H9 (cell line): ENCODE measurements around the gene TPCN2. TPM values are rescaled to one million over a fixed set of nuclear protein-coding genes. Genes with fewer than 3 reads are reported as not detected.

ENCODE experiments used
- DNase-seq: peaks from one replicate; pipeline ENCODE4 v3.0.0-alpha.2; 2017
- H2AFZ ChIP-seq: one replicate; pipeline ENCODE4 v1.6.1; 2013; ENCODE audit warnings: mild to moderate bottlenecking, low read length, control low read depth, moderate library complexity
- H2AK5ac ChIP-seq: 2 replicates; pipeline ENCODE4 v1.6.1; 2013; ENCODE audit warnings: low read length, control low read depth, mixed read lengths; ENCODE audit not compliant: insufficient read length
- H2BK120ac ChIP-seq: one replicate; pipeline ENCODE4 v1.6.1; 2013; ENCODE audit warnings: low read depth, mild to moderate bottlenecking, low read length, control low read depth, inconsistent platforms; ENCODE audit not compliant: poor library complexity, severe bottlenecking
- H2BK12ac ChIP-seq: 2 replicates; pipeline ENCODE4 v1.6.1; 2013; ENCODE audit warnings: low read length, control low read depth, mixed read lengths, low read depth; ENCODE audit not compliant: insufficient read length
- H2BK15ac ChIP-seq: 2 replicates; pipeline ENCODE4 v1.6.1; 2013; ENCODE audit warnings: low read depth, low read length, control low read depth
- H2BK20ac ChIP-seq: one replicate; pipeline ENCODE4 v1.6.1; 2013; ENCODE audit warnings: low read depth, mild to moderate bottlenecking, low read length, control low read depth, inconsistent platforms; ENCODE audit not compliant: poor library complexity, severe bottlenecking
- H2BK5ac ChIP-seq: 2 replicates; pipeline ENCODE4 v1.6.1; 2013; ENCODE audit warnings: low read length, control low read depth, mixed read lengths; ENCODE audit not compliant: insufficient read length
- H3K14ac ChIP-seq: 2 replicates; pipeline ENCODE4 v1.6.1; 2013; ENCODE audit warnings: low read length, control low read depth; ENCODE audit not compliant: insufficient read depth
- H3K18ac ChIP-seq: 2 replicates; pipeline ENCODE4 v1.6.1; 2013; ENCODE audit warnings: low read depth, mild to moderate bottlenecking, mixed read lengths, low read length, control low read depth; ENCODE audit not compliant: insufficient read length
- H3K23ac ChIP-seq: 2 replicates; pipeline ENCODE4 v1.6.1; 2013; ENCODE audit warnings: low read length, control low read depth, mixed read lengths, low read depth; ENCODE audit not compliant: insufficient read length
- H3K23me2 ChIP-seq: 2 replicates; pipeline ENCODE4 v1.6.1; 2013; ENCODE audit warnings: low read depth, mild to moderate bottlenecking, mixed read lengths, low read length, control low read depth; ENCODE audit not compliant: insufficient read length, poor library complexity, severe bottlenecking
- H3K27ac ChIP-seq: 2 replicates; pipeline ENCODE4 v1.5.1; 2013; ENCODE audit warnings: low read length, control low read depth, mixed read lengths, low read depth; ENCODE audit not compliant: insufficient read length
- H3K27me3 ChIP-seq: 2 replicates; pipeline ENCODE4 v1.6.1; 2013; ENCODE audit warnings: low read length, control low read depth, inconsistent platforms; ENCODE audit not compliant: insufficient read depth
- H3K4ac ChIP-seq: 2 replicates; pipeline ENCODE4 v1.6.1; 2013; ENCODE audit warnings: low read depth, mild to moderate bottlenecking, control low read depth, inconsistent platforms, low read length, moderate library complexity
- H3K4me1 ChIP-seq: 2 replicates; pipeline ENCODE4 v1.6.1; 2013; ENCODE audit warnings: low read length, control low read depth, inconsistent platforms; ENCODE audit not compliant: insufficient read depth
- H3K4me2 ChIP-seq: 2 replicates; pipeline ENCODE4 v1.6.1; 2013; ENCODE audit warnings: low read length, control low read depth, mixed read lengths; ENCODE audit not compliant: insufficient read length, insufficient read depth
- H3K56ac ChIP-seq: 2 replicates; pipeline ENCODE4 v1.6.1; 2013; ENCODE audit warnings: low read depth, mild to moderate bottlenecking, mixed read lengths, low read length, control low read depth; ENCODE audit not compliant: insufficient read length
- H3K79me1 ChIP-seq: 2 replicates; pipeline ENCODE4 v1.6.1; 2013; ENCODE audit warnings: low read depth, mild to moderate bottlenecking, moderate library complexity, low read length, control low read depth, inconsistent platforms; ENCODE audit not compliant: insufficient read depth, poor library complexity, severe bottlenecking
- H3K79me2 ChIP-seq: 2 replicates; pipeline ENCODE4 v1.6.1; 2013; ENCODE audit warnings: low read length, control low read depth, inconsistent platforms; ENCODE audit not compliant: insufficient read depth
- H3K9ac ChIP-seq: 2 replicates; pipeline ENCODE4 v1.6.1; 2013; ENCODE audit warnings: low read length, control low read depth, mixed read lengths; ENCODE audit not compliant: insufficient read length; ENCODE audit errors: extremely low read depth
- H3K9me3 ChIP-seq: one replicate; pipeline ENCODE4 v1.6.1; 2013; ENCODE audit warnings: low read depth, low read length, inconsistent platforms; ENCODE audit not compliant: control insufficient read depth
- H3T11ph ChIP-seq: one replicate; pipeline ENCODE4 v1.6.1; 2013; ENCODE audit warnings: mild to moderate bottlenecking, low read length, control low read depth, inconsistent platforms
- H4K20me1 ChIP-seq: one replicate; pipeline ENCODE4 v1.6.1; 2013; ENCODE audit not compliant: control insufficient read depth, insufficient read length, insufficient read depth
- H4K5ac ChIP-seq: 2 replicates; pipeline ENCODE4 v1.6.1; 2013; ENCODE audit warnings: low read depth, mild to moderate bottlenecking, mixed read lengths, low read length, control low read depth; ENCODE audit not compliant: insufficient read length
- H4K8ac ChIP-seq: replicated peaks from 2 replicates; pipeline ENCODE4 v1.6.1; 2013; ENCODE audit warnings: low read length, control low read depth, mixed read lengths, low read depth; ENCODE audit not compliant: insufficient read length
- H4K91ac ChIP-seq: 2 replicates; pipeline ENCODE4 v1.6.1; 2013; ENCODE audit warnings: low read depth, mild to moderate bottlenecking, moderate library complexity, mixed read lengths, low read length, control low read depth; ENCODE audit not compliant: insufficient read length
- H3K27ac Mint-ChIP-seq, 3 experiments: 2 replicates in 2 of 3; 3 replicates in 1 of 3; pipeline ENCODE4 v1.8.0; 2020 to 2021; ENCODE audit warnings: mixed read lengths in 3 of 3, mild to moderate bottlenecking in 1 of 3, moderate library complexity in 1 of 3
- H3K27me3 Mint-ChIP-seq: 2 replicates; pipeline ENCODE4 v1.8.0; 2021; ENCODE audit warnings: low read depth, mild to moderate bottlenecking, moderate library complexity, mixed read lengths
- H3K36me3 Mint-ChIP-seq, 3 experiments: 2 replicates in 2 of 3; 3 replicates in 1 of 3; pipeline ENCODE4 v1.8.0; 2020 to 2021; ENCODE audit warnings: low read depth in 3 of 3, mixed read lengths in 3 of 3; ENCODE audit not compliant: insufficient read depth in 1 of 3
- H3K4me1 Mint-ChIP-seq, 2 experiments: 2 replicates each; pipeline ENCODE4 v1.8.0; 2020; ENCODE audit warnings: mixed read lengths in 2 of 2
- H3K4me3 Mint-ChIP-seq, 2 experiments: 2 replicates in 1 of 2; 3 replicates in 1 of 2; pipeline ENCODE4 v1.8.0; 2020 to 2021; ENCODE audit warnings: mild to moderate bottlenecking in 2 of 2, mixed read lengths in 2 of 2, moderate library complexity in 1 of 2
- H3K9me3 Mint-ChIP-seq, 2 experiments: 2 replicates in 1 of 2; 3 replicates in 1 of 2; pipeline ENCODE4 v1.8.0; 2020; ENCODE audit warnings: mild to moderate bottlenecking in 2 of 2, mixed read lengths in 2 of 2, moderate library complexity in 1 of 2
- WGBS: extraction: QIAGEN DNeasy Blood & Tissue Kit; methylation state at CpG from one replicate; pipeline ENCODE4 v1.1.7; 2013; ENCODE audit warnings: missing lambda C conversion rate, low lambda C conversion rate, mixed read lengths; ENCODE audit not compliant: insufficient read length; ENCODE audit errors: extremely low coverage; 5-methylcytosine and 5-hydroxymethylcytosine counted together
- total RNA-seq: library from RNA; stranded (reverse); gene quantifications from 2 replicates; pipeline ENCODE4 v1.2.1, GENCODE V29; 2021
- TF ChIP-seq, protein P1 (sequence below): fragments of 200-600 bp; sonication (generic); conservative IDR thresholded peaks from 3 replicates; pipeline ENCODE4 v1.8.0; 2021; ENCODE audit warnings: antibody characterized with exemption, mild to moderate bottlenecking

Gene TPCN2
- total RNA-seq, 1 experiment from 2014 or later: 16.8 TPM

DNA sequence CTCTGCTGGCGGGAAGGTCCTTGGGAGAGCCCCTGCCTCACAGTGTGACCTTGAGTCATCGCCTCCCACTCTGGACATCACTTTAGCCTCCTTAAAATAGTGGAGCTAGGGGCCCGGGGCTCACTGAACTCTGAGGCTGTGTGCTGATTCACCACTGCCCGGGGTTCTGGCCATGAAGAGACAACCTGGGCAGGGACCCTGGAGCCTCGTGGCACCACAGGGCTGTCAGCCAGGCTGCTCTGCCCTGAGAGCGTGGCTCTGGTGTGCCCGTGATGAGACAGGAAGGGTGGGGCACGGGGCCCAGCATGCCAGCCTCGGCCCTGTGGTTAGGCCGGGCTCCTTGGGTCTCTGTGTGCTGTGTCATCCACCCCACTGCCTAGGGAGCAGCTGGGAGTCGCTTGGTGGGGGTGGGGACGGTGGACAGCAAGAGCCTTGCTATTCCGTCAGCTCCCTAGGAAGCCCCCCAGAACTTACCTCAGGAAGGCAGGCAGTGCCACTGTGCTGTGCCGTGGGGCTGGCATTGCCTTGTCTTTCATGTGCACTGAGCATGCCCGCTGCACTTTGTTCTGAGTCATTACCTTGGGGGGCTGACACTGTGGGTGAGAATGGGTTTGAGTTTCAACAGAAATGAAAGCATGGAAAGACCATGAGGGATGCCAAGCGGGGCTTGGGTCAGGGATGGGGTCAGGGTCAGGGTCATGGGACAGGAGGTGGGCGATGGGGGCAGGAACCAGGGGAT, 31.7 kb downstream of the TPCN2 start:
- Mint-ChIP-seq H3K27ac (no peak overlapping the region; a peak in 1 of 7 replicates), H3K4me3 (no peak overlapping the region; a peak in 1 of 5 replicates), H3K9me3 (no peaks in the 10 kb centered on the region), H3K36me3 (peaks cover 3 to 34% (median 26%) of the 10 kb centered on the region in 3 experiments; a peak in 6 of 7 replicates), H3K27me3 (no peaks in the 10 kb centered on the region), H3K4me1 (0 out of 4 replicates have a peak, but pooled peaks cover 0 to 3% of the 10 kb centered on the region in 2 experiments)
- no peak overlapping the region for H2BK20ac ChIP-seq
- no peak for DNase-seq
- H3K27me3 ChIP-seq: no peaks in the 10 kb centered on the region
- no peak overlapping the region for H2BK5ac ChIP-seq
- H2BK15ac ChIP-seq: no peak overlapping the region
- no peak overlapping the region for H4K5ac ChIP-seq
- no peaks in the 10 kb centered on the region for H4K20me1 ChIP-seq
- no peak overlapping the region for H3K9ac ChIP-seq
- H3K18ac ChIP-seq: no peak overlapping the region
- H3K23me2 ChIP-seq: no peaks in the 10 kb centered on the region
- no peak overlapping the region for H2AFZ ChIP-seq
- no peaks in the 10 kb centered on the region for H3K79me1 ChIP-seq
- no peaks in the 10 kb centered on the region for H3K9me3 ChIP-seq
- H3T11ph ChIP-seq: no peak overlapping the region
- no peak overlapping the region; the same call in 1 of the 2 replicates for H3K14ac ChIP-seq
- no peak overlapping the region for H3K4ac ChIP-seq
- H3K27ac ChIP-seq: no peak overlapping the region
- no peak overlapping the region for H3K56ac ChIP-seq
- H3K4me1 ChIP-seq: no peaks in the 10 kb centered on the region
- no peak overlapping the region for H2BK120ac ChIP-seq
- no peak overlapping the region for H4K8ac ChIP-seq
- no peak overlapping the region for H3K23ac ChIP-seq
- H4K91ac ChIP-seq: no peak overlapping the region
- no CpG with 5 or more reads among the region's 17 CpGs for WGBS
- no peak overlapping the region for H2BK12ac ChIP-seq
- no peak overlapping the region for H2AK5ac ChIP-seq
- H3K79me2 ChIP-seq: 0 out of 2 replicates have a peak, but pooled peaks cover 2% of the 10 kb centered on the region
- TF ChIP-seq, protein P1, sequence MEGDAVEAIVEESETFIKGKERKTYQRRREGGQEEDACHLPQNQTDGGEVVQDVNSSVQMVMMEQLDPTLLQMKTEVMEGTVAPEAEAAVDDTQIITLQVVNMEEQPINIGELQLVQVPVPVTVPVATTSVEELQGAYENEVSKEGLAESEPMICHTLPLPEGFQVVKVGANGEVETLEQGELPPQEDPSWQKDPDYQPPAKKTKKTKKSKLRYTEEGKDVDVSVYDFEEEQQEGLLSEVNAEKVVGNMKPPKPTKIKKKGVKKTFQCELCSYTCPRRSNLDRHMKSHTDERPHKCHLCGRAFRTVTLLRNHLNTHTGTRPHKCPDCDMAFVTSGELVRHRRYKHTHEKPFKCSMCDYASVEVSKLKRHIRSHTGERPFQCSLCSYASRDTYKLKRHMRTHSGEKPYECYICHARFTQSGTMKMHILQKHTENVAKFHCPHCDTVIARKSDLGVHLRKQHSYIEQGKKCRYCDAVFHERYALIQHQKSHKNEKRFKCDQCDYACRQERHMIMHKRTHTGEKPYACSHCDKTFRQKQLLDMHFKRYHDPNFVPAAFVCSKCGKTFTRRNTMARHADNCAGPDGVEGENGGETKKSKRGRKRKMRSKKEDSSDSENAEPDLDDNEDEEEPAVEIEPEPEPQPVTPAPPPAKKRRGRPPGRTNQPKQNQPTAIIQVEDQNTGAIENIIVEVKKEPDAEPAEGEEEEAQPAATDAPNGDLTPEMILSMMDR: no peak
- H3K4me2 ChIP-seq: no peak overlapping the region
